Fibroblast of skin of left biceps (primary cell): ENCODE results near the gene TNKS1BP1.

ENCODE experiments used
- DNase-seq, 2 experiments: peaks; one replicate each; pipeline ENCODE4 v3.0.0-alpha.2; 2013; ENCODE audit warnings: low read depth in 2 of 2

The TNKS1BP1 gene

GRCh38 chr11:57254631-57255030 lies 70.1 kb downstream of the TNKS1BP1 start:
- DNase-seq: no peak

GRCh38 chr11:57251491-57252104 lies 73.2 kb downstream of the TNKS1BP1 start:
- DNase-seq: no peak

GRCh38 chr11:57251037-57251436 lies 73.7 kb downstream of the TNKS1BP1 start:
- no peak for DNase-seq
